Astrocyte (in vitro differentiated cells and primary cell): ENCODE data around the gene POU2AF3. TPM values are rescaled to one million over a fixed set of nuclear protein-coding genes. Genes with fewer than 3 reads are reported as not detected.

ENCODE experiments used
- DNase-seq: peaks from one replicate; pipeline ENCODE4 v3.0.0-alpha.2; 2010; ENCODE audit warnings: low read depth
- FAIRE-seq: peaks from 2 replicates; lab custom pipeline; 2011; peaks lifted over from hg19 to GRCh38; lab: Jason Lieb, UNC
- H2AFZ ChIP-seq: 2 replicates; pipeline ENCODE4 v1.6.0; 2012; ENCODE audit warnings: low read depth, low read length, inconsistent platforms
- H3K27ac ChIP-seq: 2 replicates; pipeline ENCODE4 v1.5.1; 2011; ENCODE audit warnings: low read depth, low read length, inconsistent platforms
- H3K27me3 ChIP-seq: 2 replicates; pipeline ENCODE4 v1.6.0; 2011; ENCODE audit warnings: low read length, inconsistent platforms; ENCODE audit not compliant: insufficient read depth
- H3K36me3 ChIP-seq: 2 replicates; pipeline ENCODE4 v1.5.1; 2011; ENCODE audit warnings: low read length, inconsistent platforms; ENCODE audit not compliant: insufficient read depth
- H3K4me1 ChIP-seq: 2 replicates; pipeline ENCODE4 v1.5.1; 2011; ENCODE audit warnings: low read length, inconsistent platforms; ENCODE audit not compliant: insufficient read depth
- H3K4me2 ChIP-seq: 2 replicates; pipeline ENCODE4 v1.6.0; 2012; ENCODE audit warnings: low read length, inconsistent platforms
- H3K4me3 ChIP-seq: 2 replicates; pipeline ENCODE4 v1.5.1; 2011; ENCODE audit warnings: low read depth, mild to moderate bottlenecking, low read length, inconsistent platforms; ENCODE audit not compliant: insufficient read depth
- H3K79me2 ChIP-seq: 2 replicates; pipeline ENCODE4 v1.6.0; 2012; ENCODE audit warnings: mild to moderate bottlenecking, low read length, inconsistent platforms; ENCODE audit not compliant: insufficient read depth
- H3K9ac ChIP-seq: 2 replicates; pipeline ENCODE4 v1.6.0; 2012; ENCODE audit warnings: mild to moderate bottlenecking, low read length, inconsistent platforms
- H3K9me3 ChIP-seq: 2 replicates; pipeline ENCODE4 v1.5.1; 2012; ENCODE audit warnings: low read depth, mild to moderate bottlenecking, low read length, inconsistent platforms; ENCODE audit not compliant: insufficient read depth
- H4K20me1 ChIP-seq: 2 replicates; pipeline ENCODE4 v1.6.0; 2012; ENCODE audit warnings: low read length, inconsistent platforms; ENCODE audit not compliant: insufficient read depth
- H3K27ac Mint-ChIP-seq: one replicate; pipeline ENCODE4 v1.8.0; 2021; ENCODE audit warnings: mild to moderate bottlenecking, mixed read lengths; ENCODE audit not compliant: unreplicated experiment
- H3K27me3 Mint-ChIP-seq: one replicate; pipeline ENCODE4 v1.8.0; 2021; ENCODE audit warnings: low read depth, mixed read lengths; ENCODE audit not compliant: unreplicated experiment
- H3K36me3 Mint-ChIP-seq: one replicate; pipeline ENCODE4 v1.8.0; 2021; ENCODE audit warnings: low read depth, mixed read lengths; ENCODE audit not compliant: unreplicated experiment
- H3K4me1 Mint-ChIP-seq: one replicate; pipeline ENCODE4 v1.8.0; 2021; ENCODE audit warnings: low read depth, mixed read lengths; ENCODE audit not compliant: unreplicated experiment
- H3K4me3 Mint-ChIP-seq: one replicate; pipeline ENCODE4 v1.8.0; 2021; ENCODE audit warnings: mild to moderate bottlenecking, moderate library complexity, mixed read lengths; ENCODE audit not compliant: unreplicated experiment
- H3K9me3 Mint-ChIP-seq: one replicate; pipeline ENCODE4 v1.8.0; 2021; ENCODE audit warnings: mild to moderate bottlenecking, mixed read lengths; ENCODE audit not compliant: unreplicated experiment
- CTCF ChIP-seq: IDR thresholded peaks from 2 replicates; pipeline ENCODE4 v1.5.1; 2011; ENCODE audit warnings: low read depth, mild to moderate bottlenecking, inconsistent platforms, low read length, moderate library complexity; ENCODE audit not compliant: insufficient read depth
- EZH2 ChIP-seq: IDR thresholded peaks from 2 replicates; pipeline ENCODE4 v1.6.1; 2012; ENCODE audit warnings: mild to moderate bottlenecking, low read length, inconsistent platforms; ENCODE audit not compliant: insufficient read depth
- total RNA-seq: library from RNA; stranded (reverse); gene quantifications from 2 replicates; pipeline ENCODE4 v1.2.1, GENCODE V29; 2021

Gene POU2AF3
- total RNA-seq, 1 donor from 2014 or later = 0.27 TPM

GRCh38 chr11:111320728-111321568 lies 22.6 kb downstream of the POU2AF3 start:
- no peaks in the 10 kb centered on the region for H3K27me3 ChIP-seq
- no peaks in the 10 kb centered on the region for H3K9me3 ChIP-seq
- peaks cover 10% of the 10 kb centered on the region for H3K4me1 Mint-ChIP-seq
- no peak for TF ChIP-seq CTCF
- no peak for TF ChIP-seq EZH2
- H2AFZ ChIP-seq = no peak overlapping the region
- H3K27ac ChIP-seq = no peak overlapping the region
- H3K9me3 Mint-ChIP-seq = peaks cover 3% of the 10 kb centered on the region
- FAIRE-seq (no peak), DNase-seq (peak; percentile 10)
- H3K9ac ChIP-seq = no peak overlapping the region
- peaks cover 7% of the 10 kb centered on the region for H3K27me3 Mint-ChIP-seq
- H3K36me3 ChIP-seq = no peaks in the 10 kb centered on the region
- no peak overlapping the region for H3K27ac Mint-ChIP-seq
- H3K4me3 Mint-ChIP-seq = no peak overlapping the region
- H4K20me1 ChIP-seq = no peaks in the 10 kb centered on the region
- H3K36me3 Mint-ChIP-seq = no peaks in the 10 kb centered on the region
- H3K4me2 ChIP-seq = no peak overlapping the region
- no peak overlapping the region for H3K4me3 ChIP-seq
- H3K79me2 ChIP-seq = no peaks in the 10 kb centered on the region
- H3K4me1 ChIP-seq = peaks cover 3% of the 10 kb centered on the region

GRCh38 chr11:111322534-111322933 lies 24.2 kb downstream of the POU2AF3 start:
- DNase-seq = no peak
- no peak overlapping the region for H3K4me3 ChIP-seq
- peaks cover 4% of the 10 kb centered on the region for H3K9me3 Mint-ChIP-seq
- no peaks in the 10 kb centered on the region for H3K9me3 ChIP-seq
- H3K36me3 ChIP-seq = no peaks in the 10 kb centered on the region
- H3K27ac Mint-ChIP-seq = no peak overlapping the region
- H3K79me2 ChIP-seq = no peaks in the 10 kb centered on the region
- H3K9ac ChIP-seq = no peak overlapping the region
- no peak overlapping the region for H3K27ac ChIP-seq
- FAIRE-seq = no peak
- H3K4me3 Mint-ChIP-seq = no peak overlapping the region
- peaks cover 6% of the 10 kb centered on the region for H3K27me3 Mint-ChIP-seq
- no peak overlapping the region for H3K4me2 ChIP-seq
- H3K4me1 Mint-ChIP-seq = peaks cover 10% of the 10 kb centered on the region
- H3K27me3 ChIP-seq = no peaks in the 10 kb centered on the region
- H2AFZ ChIP-seq = no peak overlapping the region
- H4K20me1 ChIP-seq = no peaks in the 10 kb centered on the region
- TF ChIP-seq CTCF (no peak), EZH2 (no peak)
- no peaks in the 10 kb centered on the region for H3K36me3 Mint-ChIP-seq
- H3K4me1 ChIP-seq = peaks cover 3% of the 10 kb centered on the region

DNA sequence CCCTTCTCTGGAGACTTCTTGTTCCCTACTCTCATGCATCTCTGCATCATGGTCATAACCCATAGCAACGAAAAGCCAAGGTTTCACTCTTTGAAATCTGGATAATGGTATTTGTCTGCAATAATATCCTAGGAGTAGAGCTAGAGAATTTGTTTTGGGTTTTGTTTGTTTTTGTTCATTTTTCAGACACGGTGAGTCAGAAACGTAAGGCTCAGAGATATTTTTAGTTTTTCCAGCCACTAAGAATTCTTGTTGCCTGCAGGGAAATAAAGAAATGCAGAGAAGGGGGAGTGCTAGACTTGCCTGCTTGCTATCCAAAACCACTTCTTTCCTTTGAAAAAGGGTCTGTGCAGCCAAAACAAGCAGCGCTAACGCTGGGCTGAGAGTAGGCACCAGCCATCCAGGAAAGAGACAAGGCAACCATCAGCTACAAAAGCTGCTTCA lies 26.0 kb downstream of the POU2AF3 start:
- Histone ChIP-seq H3K36me3 (no peaks in the 10 kb centered on the region), H3K9me3 (no peaks in the 10 kb centered on the region), H3K27me3 (no peaks in the 10 kb centered on the region), H3K4me3 (no peak overlapping the region), H3K9ac (no peak overlapping the region), H4K20me1 (no peaks in the 10 kb centered on the region), H3K4me1 (peaks cover 3% of the 10 kb centered on the region), H3K4me2 (peak overlapping the region; percentile 47), H3K79me2 (no peaks in the 10 kb centered on the region), H2AFZ (no peak overlapping the region), H3K27ac (no peak overlapping the region)
- H3K36me3 Mint-ChIP-seq = no peaks in the 10 kb centered on the region
- no peak overlapping the region for H3K27ac Mint-ChIP-seq
- TF ChIP-seq CTCF = no peak
- TF ChIP-seq EZH2 = no peak
- H3K4me3 Mint-ChIP-seq = no peak overlapping the region
- DNase-seq (peak; percentile 65), FAIRE-seq (no peak)
- peaks cover 8% of the 10 kb centered on the region for H3K27me3 Mint-ChIP-seq
- peaks cover 4% of the 10 kb centered on the region for H3K9me3 Mint-ChIP-seq
- H3K4me1 Mint-ChIP-seq = peaks cover 10% of the 10 kb centered on the region
